ENCODE measurements around the gene PCDHGB4. TPM values are rescaled to one million over a fixed set of nuclear protein-coding genes. Genes with fewer than 3 reads are reported as not detected.

The PCDHGB4 gene
- total and polyA plus RNA-seq, 2 of the 4 experiments (the other 2 are of a cell fraction), result 10.0 to 17.6 TPM

GRCh38 chr5:141393267-141393666 lies 5.8 kb downstream of the PCDHGB4 start:
- H4K8ac ChIP-seq (ENCODE audit: low read depth in 2 of 2, low read length in 2 of 2), result no peak overlapping the region
- no peak overlapping the region for H2AK9ac ChIP-seq (replicated peaks; ENCODE audit: low read depth, low read length, poor library complexity)
- no peaks in the 10 kb centered on the region for H4K20me1 ChIP-seq (ENCODE audit: insufficient read depth, low read length)
- DNase-seq, result no peak
- no peak overlapping the region for H3K9ac ChIP-seq (ENCODE audit: low read depth, low read length)
- no peaks in the 10 kb centered on the region for H3K27me3 ChIP-seq (ENCODE audit: control insufficient read depth, insufficient read depth, low read length)
- no peak overlapping the region for H2BK5ac ChIP-seq (ENCODE audit: low read depth, low read length, poor library complexity, severe bottlenecking)
- H3K27ac ChIP-seq (ENCODE audit: insufficient read depth, low read length), result no peak overlapping the region
- no peak overlapping the region for H2BK15ac ChIP-seq (ENCODE audit: low read depth, low read length)
- no peak overlapping the region for H3K56ac ChIP-seq (ENCODE audit: extremely low read depth, insufficient read depth, low read length)
- in situ Hi-C loops (cut with MboI; ENCODE audit: low sequenced_read_pairs) (no loop called here), dilution Hi-C loops (cut with HindIII; ENCODE audit: low sequenced_read_pairs, unreplicated experiment) (no loop called here), intact Hi-C loops (cut with micrococcal nuclease) (no loop called here)
- H4K91ac ChIP-seq (ENCODE audit: insufficient read depth, low read depth, low read length), result no peak overlapping the region
- CTCF ChIA-PET, result no interaction called here
- H2AFZ ChIP-seq (replicated peaks; ENCODE audit: low read length, poor library complexity), result no peak overlapping the region
- POLR2A ChIA-PET (ENCODE audit: unreplicated experiment), result no interaction called here
- H3K18ac ChIP-seq (ENCODE audit: low read depth, low read length), result no peak overlapping the region
- no peak overlapping the region for H2BK20ac ChIP-seq (ENCODE audit: low read depth, low read length)
- peaks cover 48% of the 10 kb centered on the region for H3K9me3 ChIP-seq (ENCODE audit: control insufficient read depth, insufficient read depth, low read length)
- no peak overlapping the region for H3K4ac ChIP-seq (ENCODE audit: low read depth, low read length)
- WGBS, 2 experiments (ENCODE audit: extremely low coverage in 2 of 2, insufficient read length in 1 of 2), result 47% methylated on average over 13 of the region's 21 CpGs; no CpG with 5 or more reads in 1 of the 2 experiments
- H2AK5ac ChIP-seq (ENCODE audit: low read depth, low read length), result no peak overlapping the region
- no peak overlapping the region for H4K5ac ChIP-seq (ENCODE audit: low read depth, low read length)
- BruUV-seq (replicated peaks), result no TSS peak
- H3K4me2 ChIP-seq (ENCODE audit: low read depth, low read length), result no peak overlapping the region
- H3K9me1 ChIP-seq (ENCODE audit: insufficient read depth, low read length), result no peaks in the 10 kb centered on the region
- peaks cover 24% of the 10 kb centered on the region for H3K36me3 ChIP-seq (ENCODE audit: control insufficient read depth, insufficient read depth, low read length)
- no peak overlapping the region for H3K23ac ChIP-seq (ENCODE audit: low read depth, low read length)
- H2BK120ac ChIP-seq (ENCODE audit: low read depth, low read length), result no peak overlapping the region
- H3K79me1 ChIP-seq (ENCODE audit: low read depth in 1 of 2, low read length in 2 of 2), result peaks cover 5 to 7% of the 10 kb centered on the region in 2 experiments; a peak in 3 of 4 replicates
- no peak overlapping the region for H3K14ac ChIP-seq (replicated peaks; ENCODE audit: low read depth, low read length)
- ATAC-seq (ENCODE audit: low read depth), result no peak
- TF ChIP-seq RFX5 (IDR thresholded peaks at IDR 0.05; ENCODE audit: low read depth, low read length), result no peak
- TF ChIP-seq RAD21 (IDR thresholded peaks at IDR 0.05; ENCODE audit: low read length), result no peak
- TF ChIP-seq MAZ (IDR thresholded peaks at IDR 0.05; ENCODE audit: borderline replicate concordance, low read depth, low read length), result no peak
- no peak for TF ChIP-seq SMC3 (IDR thresholded peaks at IDR 0.05; ENCODE audit: low read depth, low read length)
- TF ChIP-seq FOS (IDR thresholded peaks at IDR 0.05; ENCODE audit: low read depth, low read length), result no peak
- no peak for TF ChIP-seq MAFK (IDR thresholded peaks at IDR 0.05; ENCODE audit: low read depth, low read length)
- no peak for TF ChIP-seq RCOR1 (IDR thresholded peaks at IDR 0.05; ENCODE audit: insufficient replicate concordance, low read length)
- TF ChIP-seq, protein P1, sequence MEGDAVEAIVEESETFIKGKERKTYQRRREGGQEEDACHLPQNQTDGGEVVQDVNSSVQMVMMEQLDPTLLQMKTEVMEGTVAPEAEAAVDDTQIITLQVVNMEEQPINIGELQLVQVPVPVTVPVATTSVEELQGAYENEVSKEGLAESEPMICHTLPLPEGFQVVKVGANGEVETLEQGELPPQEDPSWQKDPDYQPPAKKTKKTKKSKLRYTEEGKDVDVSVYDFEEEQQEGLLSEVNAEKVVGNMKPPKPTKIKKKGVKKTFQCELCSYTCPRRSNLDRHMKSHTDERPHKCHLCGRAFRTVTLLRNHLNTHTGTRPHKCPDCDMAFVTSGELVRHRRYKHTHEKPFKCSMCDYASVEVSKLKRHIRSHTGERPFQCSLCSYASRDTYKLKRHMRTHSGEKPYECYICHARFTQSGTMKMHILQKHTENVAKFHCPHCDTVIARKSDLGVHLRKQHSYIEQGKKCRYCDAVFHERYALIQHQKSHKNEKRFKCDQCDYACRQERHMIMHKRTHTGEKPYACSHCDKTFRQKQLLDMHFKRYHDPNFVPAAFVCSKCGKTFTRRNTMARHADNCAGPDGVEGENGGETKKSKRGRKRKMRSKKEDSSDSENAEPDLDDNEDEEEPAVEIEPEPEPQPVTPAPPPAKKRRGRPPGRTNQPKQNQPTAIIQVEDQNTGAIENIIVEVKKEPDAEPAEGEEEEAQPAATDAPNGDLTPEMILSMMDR (conservative IDR thresholded peaks at IDR 0.05; ENCODE audit: low read depth, low read length), result no peak
- TF ChIP-seq, protein P2, sequence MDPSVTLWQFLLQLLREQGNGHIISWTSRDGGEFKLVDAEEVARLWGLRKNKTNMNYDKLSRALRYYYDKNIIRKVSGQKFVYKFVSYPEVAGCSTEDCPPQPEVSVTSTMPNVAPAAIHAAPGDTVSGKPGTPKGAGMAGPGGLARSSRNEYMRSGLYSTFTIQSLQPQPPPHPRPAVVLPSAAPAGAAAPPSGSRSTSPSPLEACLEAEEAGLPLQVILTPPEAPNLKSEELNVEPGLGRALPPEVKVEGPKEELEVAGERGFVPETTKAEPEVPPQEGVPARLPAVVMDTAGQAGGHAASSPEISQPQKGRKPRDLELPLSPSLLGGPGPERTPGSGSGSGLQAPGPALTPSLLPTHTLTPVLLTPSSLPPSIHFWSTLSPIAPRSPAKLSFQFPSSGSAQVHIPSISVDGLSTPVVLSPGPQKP (IDR thresholded peaks at IDR 0.05; ENCODE audit: borderline replicate concordance, low read depth, low read length), result no peak
- TF ChIP-seq POLR2A (IDR thresholded peaks at IDR 0.05; ENCODE audit: low read depth, low read length), result no peak
- TF ChIP-seq, protein P3, sequence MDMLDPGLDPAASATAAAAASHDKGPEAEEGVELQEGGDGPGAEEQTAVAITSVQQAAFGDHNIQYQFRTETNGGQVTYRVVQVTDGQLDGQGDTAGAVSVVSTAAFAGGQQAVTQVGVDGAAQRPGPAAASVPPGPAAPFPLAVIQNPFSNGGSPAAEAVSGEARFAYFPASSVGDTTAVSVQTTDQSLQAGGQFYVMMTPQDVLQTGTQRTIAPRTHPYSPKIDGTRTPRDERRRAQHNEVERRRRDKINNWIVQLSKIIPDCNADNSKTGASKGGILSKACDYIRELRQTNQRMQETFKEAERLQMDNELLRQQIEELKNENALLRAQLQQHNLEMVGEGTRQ (IDR thresholded peaks at IDR 0.05; ENCODE audit: low read depth, low read length), result no peak
- no peak for TF ChIP-seq CHD1 (IDR thresholded peaks at IDR 0.05; ENCODE audit: low read depth, low read length)
- TF ChIP-seq BHLHE40 (IDR thresholded peaks at IDR 0.05; ENCODE audit: low read depth, low read length), result no peak
- no peak for TF ChIP-seq NFE2L2 (IDR thresholded peaks at IDR 0.05; ENCODE audit: low read depth, low read length)
- no peak for TF ChIP-seq CEBPB (IDR thresholded peaks at IDR 0.05; ENCODE audit: low read depth, low read length)
- TF ChIP-seq MXI1 (IDR thresholded peaks at IDR 0.05; ENCODE audit: borderline replicate concordance, low read depth, low read length), result no peak
- peaks cover 1% of the 10 kb centered on the region; the same call in 1 of the 2 replicates for H3K4me1 ChIP-seq (ENCODE audit: control insufficient read depth, insufficient read depth, low read length)
- H3K4me3 ChIP-seq (ENCODE audit: insufficient read depth, low read depth, low read length), result no peak overlapping the region
